GM12891 (cell line): ENCODE data around the gene VASP.
A peak's percentile ranks its signal among the peaks of the same experiment; 100 is the strongest.

ENCODE experiments used
- PAX5 ChIP-seq: IDR thresholded peaks from 2 replicates; pipeline ENCODE4 v1.6.1; 2011; ENCODE audit warnings: low read length, moderate library complexity, mild to moderate bottlenecking; ENCODE audit not compliant: insufficient read depth, severe bottlenecking
- POLR2A ChIP-seq: IDR thresholded peaks from 2 replicates; pipeline ENCODE4 v1.6.1; 2011; ENCODE audit warnings: low read depth, low read length, control low read depth
- POLR2AphosphoS5 ChIP-seq: IDR thresholded peaks from 2 replicates; pipeline ENCODE4 v1.6.1; 2011; ENCODE audit warnings: low read depth, low read length, control low read depth
- SPI1 ChIP-seq: IDR thresholded peaks from 2 replicates; pipeline ENCODE4 v1.6.1; 2011; ENCODE audit warnings: low read depth, low read length, control low read depth

DNA sequence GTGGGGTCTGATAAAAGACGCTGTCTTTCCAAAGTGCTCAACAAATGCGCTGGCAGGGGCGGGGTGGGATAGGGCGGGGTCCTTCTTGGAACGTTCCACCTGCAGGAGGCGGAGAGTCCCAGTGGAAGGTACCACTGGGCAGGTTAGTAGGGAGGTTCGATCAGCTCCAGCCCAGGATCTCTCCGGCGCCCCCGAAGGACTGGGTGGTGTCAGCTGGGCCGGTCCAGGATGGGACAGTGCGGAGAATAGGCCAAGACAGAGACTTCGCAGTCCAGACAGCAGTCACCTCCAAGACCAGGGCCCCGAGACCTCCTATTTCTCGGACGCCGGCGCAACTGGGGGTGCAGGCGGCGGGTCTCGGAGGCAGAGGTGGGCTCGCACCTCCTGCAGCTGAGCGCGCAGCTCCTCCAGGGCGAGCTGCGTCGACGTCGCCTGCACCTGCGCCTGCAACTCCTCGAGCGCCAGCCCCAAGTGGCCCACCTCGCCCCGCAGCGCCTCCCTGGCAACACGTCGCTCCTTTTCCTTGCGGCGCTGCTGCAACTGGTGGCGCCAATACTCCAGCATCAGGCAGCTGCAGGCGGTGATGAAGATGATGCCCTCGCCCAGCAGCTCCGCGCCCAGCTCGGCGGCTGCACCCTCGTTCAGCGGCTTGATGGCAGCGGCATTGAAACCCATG lies 21.6 kb downstream of the VASP start:
- TF ChIP-seq POLR2A, result peak; percentile 29; the same call in 1 of the 2 replicates
- TF ChIP-seq SPI1, result no peak
- TF ChIP-seq PAX5, result no peak
- TF ChIP-seq POLR2AphosphoS5, result peak; percentile 60
